Liver (tissue), 3 donors: ENCODE data around the gene RNF13.

Experiments used
- ATF3 ChIP-seq: IDR thresholded peaks from 2 replicates; pipeline ENCODE4 v1.6.1; 2016; ENCODE audit warnings: antibody characterized with exemption
- CTCF ChIP-seq: fragments of 150-350 bp; IDR thresholded peaks from 2 replicates; pipeline ENCODE4 v1.5.1; 2017; ENCODE audit warnings: improper control_type of control experiment, low read depth, low read length; ENCODE audit not compliant: missing input control
- EGR1 ChIP-seq, 2 donors: IDR thresholded peaks; 2 replicates each; pipeline ENCODE4 v1.6.1; 2016 to 2018; ENCODE audit warnings: antibody characterized with exemption in 2 of 2, low read depth in 2 of 2
- FOXA1 ChIP-seq: IDR thresholded peaks from 2 replicates; pipeline ENCODE4 v1.6.1; 2016; ENCODE audit warnings: antibody characterized with exemption
- HNF4A ChIP-seq, 2 donors: conservative IDR thresholded peaks; 2 replicates each; pipeline ENCODE4 v1.6.1; 2016; ENCODE audit warnings: antibody characterized with exemption in 2 of 2, mild to moderate bottlenecking in 2 of 2
- JUND ChIP-seq, 2 donors: IDR thresholded peaks; 2 replicates each; pipeline ENCODE4 v1.6.1; 2016; ENCODE audit warnings: antibody characterized with exemption in 2 of 2
- MAX ChIP-seq: IDR thresholded peaks from 2 replicates; pipeline ENCODE4 v1.6.1; 2016; ENCODE audit warnings: antibody characterized with exemption
- NR2F2 ChIP-seq: IDR thresholded peaks from 2 replicates; pipeline ENCODE4 v1.6.1; 2016; ENCODE audit warnings: antibody characterized with exemption
- RXRA ChIP-seq, 2 donors: IDR thresholded peaks; 2 replicates each; pipeline ENCODE4 v1.6.1; 2017 to 2018; ENCODE audit warnings: antibody characterized with exemption in 2 of 2, mild to moderate bottlenecking in 1 of 2
- SP1 ChIP-seq: IDR thresholded peaks from 2 replicates; pipeline ENCODE4 v1.6.1; 2018; ENCODE audit warnings: antibody characterized with exemption, mild to moderate bottlenecking
- YY1 ChIP-seq: IDR thresholded peaks from 2 replicates; pipeline ENCODE4 v1.6.1; 2016; ENCODE audit warnings: antibody characterized with exemption, mild to moderate bottlenecking
- ZBTB33 ChIP-seq: IDR thresholded peaks from 2 replicates; pipeline ENCODE4 v1.6.1; 2016; ENCODE audit warnings: antibody characterized with exemption
- donor health status: healthy.
- donor health status: healthy.

- TF ChIP-seq SP1 (no peak), HNF4A (conservative IDR thresholded peaks at IDR 0.05) (no peak), ATF3 (no peak), ZBTB33 (no peak), RXRA (IDR thresholded peaks at IDR 0.05) (no peak), YY1 (no peak), CTCF (no peak), FOXA1 (no peak), EGR1 (IDR thresholded peaks at IDR 0.05; ENCODE audit: low read depth in 2 of 2) (no peak), MAX (no peak), JUND (IDR thresholded peaks at IDR 0.05) (no peak), NR2F2 (no peak)
Measured at GRCh38 chr3:149772861-149773260, 40.2 kb upstream of the RNF13 start.
